Right kidney (tissue), 9 donors: ENCODE data around the gene EDNRA.
"Not testable (repeated sequence)": the region's sequence is repeated elsewhere in the genome, so short reads cannot be mapped to it uniquely, and the experiment has no call there.

Experiments
- DNase-seq: peaks from one replicate; pipeline ENCODE4 v3.0.0-alpha.2; 2016
- long read RNA-seq, 8 donors: transcript quantifications; one replicate each; lab custom pipeline, GENCODE V29; 2026

The EDNRA gene
- long read RNA-seq, donor 1, full-length matches to known transcripts = 10 of 63 reads
- long read RNA-seq, donor 1, partial matches to known transcripts = 53 of 63 reads
- long read RNA-seq, donor 1, other reads (novel, unspliced or antisense) = 0 of 63 reads
- long read RNA-seq, donor 2, full-length matches to known transcripts = 7 of 32 reads
- long read RNA-seq, donor 2, partial matches to known transcripts = 25 of 32 reads
- long read RNA-seq, donor 2, other reads (novel, unspliced or antisense) = 0 of 32 reads
- long read RNA-seq, donor 3, full-length matches to known transcripts = 6 of 13 reads
- long read RNA-seq, donor 3, partial matches to known transcripts = 7 of 13 reads
- long read RNA-seq, donor 3, other reads (novel, unspliced or antisense) = 0 of 13 reads
- long read RNA-seq, donor 4, full-length matches to known transcripts = 14 of 27 reads
- long read RNA-seq, donor 4, partial matches to known transcripts = 13 of 27 reads
- long read RNA-seq, donor 4, other reads (novel, unspliced or antisense) = 0 of 27 reads
- long read RNA-seq, donor 5, full-length matches to known transcripts = 11 of 27 reads
- long read RNA-seq, donor 5, partial matches to known transcripts = 16 of 27 reads
- long read RNA-seq, donor 5, other reads (novel, unspliced or antisense) = 0 of 27 reads
- long read RNA-seq, donor 6, full-length matches to known transcripts = 12 of 32 reads
- long read RNA-seq, donor 6, partial matches to known transcripts = 20 of 32 reads
- long read RNA-seq, donor 6, other reads (novel, unspliced or antisense) = 0 of 32 reads
- long read RNA-seq, donor 7, full-length matches to known transcripts = 21 of 116 reads
- long read RNA-seq, donor 7, partial matches to known transcripts = 95 of 116 reads
- long read RNA-seq, donor 7, other reads (novel, unspliced or antisense) = 0 of 116 reads
- long read RNA-seq, donor 8, full-length matches to known transcripts = 12 of 34 reads
- long read RNA-seq, donor 8, partial matches to known transcripts = 22 of 34 reads
- long read RNA-seq, donor 8, other reads (novel, unspliced or antisense) = 0 of 34 reads

- peak; percentile 85 for DNase-seq
Observed at GRCh38 chr4:147480891-147481576, at the start of gene EDNRA. EDNRA (plus strand) TSS chr4:147481097; CDS start chr4:147485682, 4,585 bp downstream.

- not testable (repeated sequence) for DNase-seq
Observed at GRCh38 chr4:147434370-147434769, 46.5 kb upstream of the EDNRA start.

GRCh38 chr4:147440442-147440841 is 40.5 kb upstream of the EDNRA start:
- no peak for DNase-seq

- DNase-seq = no peak
Observed at GRCh38 chr4:147447786-147448185, 33.1 kb upstream of the EDNRA start.

GRCh38 chr4:147453561-147454141 is 27.2 kb upstream of the EDNRA start:
- no peak for DNase-seq

GRCh38 chr4:147456706-147457105 is 24.2 kb upstream of the EDNRA start:
- no peak for DNase-seq

- no peak for DNase-seq
Observed at GRCh38 chr4:147461161-147461560, 19.7 kb upstream of the EDNRA start.

- DNase-seq = no peak
Observed at GRCh38 chr4:147463065-147463464, 17.8 kb upstream of the EDNRA start.

- no peak for DNase-seq
Observed at GRCh38 chr4:147465461-147465860, 15.4 kb upstream of the EDNRA start.

GRCh38 chr4:147477439-147477838 is 3.5 kb upstream of the EDNRA start:
- DNase-seq = no peak

GRCh38 chr4:147479376-147479775 is 1.5 kb upstream of the EDNRA start:
- no peak for DNase-seq

- DNase-seq = no peak
Observed at GRCh38 chr4:147479786-147480185, 1.1 kb upstream of the EDNRA start.

- no peak for DNase-seq
Observed at GRCh38 chr4:147480502-147480890, 401 bp upstream of the EDNRA start.

- DNase-seq = peak; percentile 81
Observed at GRCh38 chr4:147481577-147482109, 746 bp downstream of the EDNRA start.

- DNase-seq = no peak
Observed at GRCh38 chr4:147482281-147482680, 1.4 kb downstream of the EDNRA start.

GRCh38 chr4:147485167-147485566 is 4.3 kb downstream of the EDNRA start:
- no peak for DNase-seq

- DNase-seq = no peak
Observed at GRCh38 chr4:147487616-147488015, 6.7 kb downstream of the EDNRA start.

GRCh38 chr4:147488556-147488955 is 7.7 kb downstream of the EDNRA start:
- no peak for DNase-seq

GRCh38 chr4:147491086-147491485 is 10.2 kb downstream of the EDNRA start:
- no peak for DNase-seq

GRCh38 chr4:147492306-147492705 is 11.4 kb downstream of the EDNRA start:
- no peak for DNase-seq

GRCh38 chr4:147492761-147493160 is 11.9 kb downstream of the EDNRA start:
- DNase-seq = no peak

- DNase-seq = no peak
Observed at GRCh38 chr4:147493307-147493706, 12.4 kb downstream of the EDNRA start.
